CD4-positive, alpha-beta T cell (primary cell): Measurements from ENCODE around the gene ROR1. TPM values are rescaled to one million over a fixed set of nuclear protein-coding genes. Genes with fewer than 3 reads are reported as not detected.

ENCODE experiments used
- ATAC-seq: fragments of 200-7000 bp; cut with Tn5 transposase; one replicate; pipeline ENCODE4 v1.10.0; 2022; ENCODE audit warnings: mild to moderate bottlenecking; ENCODE audit not compliant: poor library complexity
- CTCF ChIA-PET: fragments of 350-600 bp; sonication (Branson Sonifier 250); formaldehyde crosslinking; loops from one replicate; lab custom pipeline; 2021; ENCODE audit warnings: antibody characterized with exemption, inconsistent platforms; lab: Charles Lee
- POLR2A ChIA-PET: fragments of 350-600 bp; sonication (Branson Sonifier 250); formaldehyde crosslinking; loops from one replicate; lab custom pipeline; 2021; ENCODE audit warnings: antibody characterized with exemption, inconsistent platforms; lab: Charles Lee
- DNase-seq, 14 experiments: peaks; one replicate each; pipeline ENCODE4 v3.0.0-alpha.2; 2013 to 2020; ENCODE audit warnings: mixed read lengths in 2 of 14
- H3K27ac ChIP-seq, 2 donors: one replicate each; pipeline versions ENCODE4 v1.5.1 to v1.7.0; 2013; ENCODE audit warnings: low read length in 2 of 2, low read depth in 1 of 2, mild to moderate bottlenecking in 1 of 2
- H3K27me3 ChIP-seq, 2 experiments: 1 replicate in 1 of 2; 2 replicates in 1 of 2; pipeline versions ENCODE4 v1.6.1 to v1.7.0; 2013; ENCODE audit warnings: low read length in 2 of 2, control low read depth in 1 of 2, mild to moderate bottlenecking in 1 of 2, moderate library complexity in 1 of 2; ENCODE audit not compliant: insufficient read depth in 2 of 2, control insufficient read depth in 1 of 2
- H3K36me3 ChIP-seq: one replicate; pipeline ENCODE4 v1.6.1; 2013; ENCODE audit warnings: low read length, control low read depth; ENCODE audit not compliant: insufficient read depth
- H3K4me1 ChIP-seq: one replicate; pipeline ENCODE4 v1.6.1; 2013; ENCODE audit warnings: low read length, control low read depth; ENCODE audit not compliant: insufficient read depth
- H3K4me3 ChIP-seq: one replicate; pipeline ENCODE4 v1.5.1; 2013; ENCODE audit warnings: mild to moderate bottlenecking, low read length, moderate library complexity
- H3K9me3 ChIP-seq, 2 experiments: 1 replicate in 1 of 2; 2 replicates in 1 of 2; pipeline versions ENCODE4 v1.6.1 to v1.7.0; 2013; ENCODE audit warnings: low read length in 2 of 2, mild to moderate bottlenecking in 2 of 2, control low read depth in 1 of 2, moderate library complexity in 1 of 2; ENCODE audit not compliant: control insufficient read depth in 1 of 2, insufficient read depth in 1 of 2
- H3K27ac Mint-ChIP-seq: one replicate; pipeline ENCODE4 v1.8.0; 2020; ENCODE audit warnings: mixed read lengths
- H3K27me3 Mint-ChIP-seq: one replicate; pipeline ENCODE4 v1.8.0; 2021; ENCODE audit warnings: mixed read lengths
- H3K36me3 Mint-ChIP-seq: one replicate; pipeline ENCODE4 v1.8.0; 2021; ENCODE audit warnings: low read depth, mixed read lengths
- H3K4me1 Mint-ChIP-seq: one replicate; pipeline ENCODE4 v1.8.0; 2021; ENCODE audit warnings: low read depth, mixed read lengths
- H3K4me3 Mint-ChIP-seq: one replicate; pipeline ENCODE4 v1.8.0; 2020; ENCODE audit warnings: mild to moderate bottlenecking, mixed read lengths
- H3K9me3 Mint-ChIP-seq: one replicate; pipeline ENCODE4 v1.8.0; 2020; ENCODE audit warnings: mixed read lengths
- intact Hi-C, 2 experiments: fragments of 100-400 bp; cut with DNase I in 1 of 2; cut with micrococcal nuclease in 1 of 2; formaldehyde crosslinking; loops; one replicate each; pipeline versions ENCODE4 v1.15.1 to v1.9.0; 2023 to 2025; cut with DNase I, micrococcal nuclease
- total RNA-seq, 174 experiments: library from RNA in 2 of 174; stranded (reverse) in 2 of 174; gene quantifications; one replicate each; pipeline ENCODE4 v1.2.3 and lab custom pipeline; 2021 to 2026
- TF ChIP-seq, protein P1 (sequence below): fragments of 200-600 bp; IDR thresholded peaks from one replicate; pipeline ENCODE4 v1.8.0; 2022; ENCODE audit warnings: antibody characterized with exemption, mild to moderate bottlenecking

ROR1 gene
- total RNA-seq, 2 experiments from 2014 or later: not detected

DNA sequence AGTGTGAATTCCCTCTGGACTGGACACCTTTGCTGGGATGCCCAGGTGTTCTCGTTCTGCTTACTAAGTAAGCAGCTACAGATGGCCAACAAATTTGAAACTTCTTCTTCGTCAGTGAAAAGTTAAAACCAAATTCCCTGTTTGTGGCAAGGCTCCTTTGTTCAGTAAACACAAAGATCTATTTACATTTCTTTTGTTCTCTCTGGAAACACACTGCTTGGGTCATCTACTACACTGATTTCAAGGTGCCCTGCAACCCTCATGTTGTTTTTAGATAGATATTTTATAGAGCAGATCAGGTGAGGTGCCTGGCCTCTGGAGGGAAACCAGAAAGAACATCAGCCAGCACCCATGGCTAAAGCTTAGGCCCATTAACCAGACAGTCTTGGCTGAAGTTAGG, 272.4 kb downstream of the ROR1 start:
- TF ChIP-seq, protein P1, sequence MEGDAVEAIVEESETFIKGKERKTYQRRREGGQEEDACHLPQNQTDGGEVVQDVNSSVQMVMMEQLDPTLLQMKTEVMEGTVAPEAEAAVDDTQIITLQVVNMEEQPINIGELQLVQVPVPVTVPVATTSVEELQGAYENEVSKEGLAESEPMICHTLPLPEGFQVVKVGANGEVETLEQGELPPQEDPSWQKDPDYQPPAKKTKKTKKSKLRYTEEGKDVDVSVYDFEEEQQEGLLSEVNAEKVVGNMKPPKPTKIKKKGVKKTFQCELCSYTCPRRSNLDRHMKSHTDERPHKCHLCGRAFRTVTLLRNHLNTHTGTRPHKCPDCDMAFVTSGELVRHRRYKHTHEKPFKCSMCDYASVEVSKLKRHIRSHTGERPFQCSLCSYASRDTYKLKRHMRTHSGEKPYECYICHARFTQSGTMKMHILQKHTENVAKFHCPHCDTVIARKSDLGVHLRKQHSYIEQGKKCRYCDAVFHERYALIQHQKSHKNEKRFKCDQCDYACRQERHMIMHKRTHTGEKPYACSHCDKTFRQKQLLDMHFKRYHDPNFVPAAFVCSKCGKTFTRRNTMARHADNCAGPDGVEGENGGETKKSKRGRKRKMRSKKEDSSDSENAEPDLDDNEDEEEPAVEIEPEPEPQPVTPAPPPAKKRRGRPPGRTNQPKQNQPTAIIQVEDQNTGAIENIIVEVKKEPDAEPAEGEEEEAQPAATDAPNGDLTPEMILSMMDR: no peak
- Mint-ChIP-seq H3K27ac (no peak overlapping the region), H3K4me1 (no peaks in the 10 kb centered on the region), H3K4me3 (no peak overlapping the region), H3K27me3 (no peaks in the 10 kb centered on the region), H3K36me3 (no peaks in the 10 kb centered on the region), H3K9me3 (no peaks in the 10 kb centered on the region)
- Histone ChIP-seq H3K4me3 (no peak overlapping the region), H3K4me1 (no peaks in the 10 kb centered on the region), H3K9me3 (no peaks in the 10 kb centered on the region), H3K36me3 (no peaks in the 10 kb centered on the region), H3K27me3 (no peaks in the 10 kb centered on the region), H3K27ac (no peak overlapping the region)
- ChIA-PET POLR2A (no interaction called here), CTCF (no interaction called here)
- ATAC-seq: no peak
- no peak for DNase-seq
- intact Hi-C loops: no loop called here

DNA sequence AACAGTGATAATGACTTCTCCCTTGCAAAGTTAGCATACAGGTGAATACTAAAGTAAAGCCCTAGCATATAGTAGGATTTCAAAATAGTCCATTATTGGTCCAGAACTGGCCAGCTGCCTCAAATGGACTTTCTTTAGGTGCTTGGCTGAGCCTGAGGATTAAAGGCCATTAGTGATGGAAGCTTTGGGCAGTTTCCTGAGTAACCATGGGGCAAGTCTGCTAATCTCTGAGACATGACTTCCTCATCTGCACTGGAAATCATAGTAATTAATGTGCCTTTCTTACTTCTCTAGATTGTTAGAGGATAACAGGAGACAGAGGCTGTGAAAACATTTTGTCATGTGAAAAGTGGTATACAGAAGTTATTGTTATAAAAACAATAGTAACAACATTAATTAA, 273.1 kb downstream of the ROR1 start:
- POLR2A ChIA-PET: no interaction called here
- TF ChIP-seq, protein P1: no peak
- no peaks in the 10 kb centered on the region for H3K9me3 Mint-ChIP-seq
- H3K27me3 Mint-ChIP-seq: no peaks in the 10 kb centered on the region
- no peaks in the 10 kb centered on the region for H3K36me3 Mint-ChIP-seq
- Histone ChIP-seq H3K4me3 (no peak overlapping the region), H3K27me3 (no peaks in the 10 kb centered on the region), H3K9me3 (no peaks in the 10 kb centered on the region), H3K36me3 (no peaks in the 10 kb centered on the region), H3K27ac (no peak overlapping the region), H3K4me1 (no peaks in the 10 kb centered on the region)
- DNase-seq (no peak), ATAC-seq (no peak)
- H3K27ac Mint-ChIP-seq: no peak overlapping the region
- CTCF ChIA-PET: no interaction called here
- H3K4me1 Mint-ChIP-seq: no peaks in the 10 kb centered on the region
- H3K4me3 Mint-ChIP-seq: no peak overlapping the region
- intact Hi-C loops: no loop called here

DNA sequence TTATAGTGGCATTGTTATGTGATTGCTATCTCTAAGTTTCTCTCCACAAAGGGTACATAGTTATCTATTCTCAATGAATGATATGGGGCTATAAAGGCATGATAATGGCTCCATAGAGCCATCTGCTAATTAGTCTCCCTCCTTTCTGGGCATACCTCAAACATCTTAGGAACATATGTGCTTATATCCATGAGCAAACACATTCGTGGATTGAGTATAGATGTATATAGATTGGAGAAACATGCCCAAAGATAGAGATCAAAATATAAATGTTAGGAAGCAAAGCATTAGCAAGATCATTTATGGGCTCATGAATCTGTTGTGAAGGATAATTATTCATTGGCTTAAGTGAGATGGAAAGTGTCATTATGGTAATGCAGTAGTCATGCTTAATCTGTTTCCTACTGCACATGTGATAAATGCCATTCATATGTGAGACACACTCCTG, 273.8 kb downstream of the ROR1 start:
- no peaks in the 10 kb centered on the region for H3K36me3 Mint-ChIP-seq
- intact Hi-C loops: no loop called here
- TF ChIP-seq, protein P1: no peak
- Histone ChIP-seq H3K9me3 (no peaks in the 10 kb centered on the region), H3K4me1 (no peaks in the 10 kb centered on the region), H3K27ac (no peak overlapping the region), H3K36me3 (no peaks in the 10 kb centered on the region), H3K4me3 (no peak overlapping the region), H3K27me3 (no peaks in the 10 kb centered on the region)
- ChIA-PET CTCF (no interaction called here), POLR2A (no interaction called here)
- H3K27ac Mint-ChIP-seq: no peak overlapping the region
- ATAC-seq: no peak
- no peaks in the 10 kb centered on the region for H3K9me3 Mint-ChIP-seq
- no peaks in the 10 kb centered on the region for H3K27me3 Mint-ChIP-seq
- no peaks in the 10 kb centered on the region for H3K4me1 Mint-ChIP-seq
- no peak for DNase-seq
- no peak overlapping the region for H3K4me3 Mint-ChIP-seq
